HG02973 (cell line): ENCODE data around the gene REN.

Experiments used
- ATAC-seq: cut with Tn5 transposase; IDR thresholded peaks from one replicate; pipeline ENCODE4 v1.9.1; 2021; ENCODE audit warnings: moderate library complexity; ENCODE audit not compliant: unreplicated experiment

The REN gene

GRCh38 chr1:204134103-204134502 is 32.0 kb downstream of the REN start:
- ATAC-seq, result no peak

DNA sequence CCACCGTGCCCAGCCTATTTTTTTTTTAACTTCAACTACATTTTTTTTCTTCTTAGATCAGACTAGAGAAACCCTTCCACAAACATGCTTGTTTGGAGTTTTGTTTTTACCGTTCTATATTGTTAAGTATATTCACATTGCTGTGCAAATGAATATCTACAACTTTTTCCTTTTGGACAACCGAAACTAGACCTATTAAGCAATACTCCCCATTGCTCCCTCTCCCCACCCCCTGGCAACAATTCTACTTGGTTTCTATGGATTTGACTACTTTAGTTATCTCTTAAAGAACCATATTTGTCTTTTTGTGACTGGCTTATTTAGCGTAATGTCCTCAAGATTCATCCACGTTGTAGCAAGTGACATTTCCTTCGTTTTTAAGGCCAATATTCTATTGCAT is 33.4 kb downstream of the REN start:
- no peak for ATAC-seq

DNA sequence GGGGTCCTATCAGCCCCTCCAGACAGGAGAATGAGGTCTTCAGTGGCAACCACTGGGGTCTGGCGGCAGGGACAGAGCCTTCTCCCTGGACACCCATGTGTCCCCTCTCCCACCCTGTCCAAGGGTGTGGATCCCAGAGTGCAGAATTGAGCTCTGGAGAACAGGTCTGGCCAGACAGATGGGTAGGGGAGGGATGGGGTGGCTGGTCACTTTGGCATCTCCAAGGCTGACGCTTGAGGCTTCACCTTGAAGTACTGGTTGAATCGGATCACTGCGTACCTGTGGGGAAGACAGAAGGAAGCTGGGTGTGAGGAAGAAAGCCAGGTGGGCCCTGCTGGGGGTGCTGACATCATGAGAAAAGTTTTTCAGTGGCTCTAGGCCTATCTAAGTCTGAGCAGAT is 34.2 kb downstream of the REN start:
- ATAC-seq, result no peak

- ATAC-seq, result no peak
Measured at GRCh38 chr1:204130981-204131892, 34.9 kb downstream of the REN start.

GRCh38 chr1:204130178-204130577 is 36.0 kb downstream of the REN start:
- no peak for ATAC-seq

- no peak for ATAC-seq
Measured at GRCh38 chr1:204128964-204129896, 36.9 kb downstream of the REN start.

DNA sequence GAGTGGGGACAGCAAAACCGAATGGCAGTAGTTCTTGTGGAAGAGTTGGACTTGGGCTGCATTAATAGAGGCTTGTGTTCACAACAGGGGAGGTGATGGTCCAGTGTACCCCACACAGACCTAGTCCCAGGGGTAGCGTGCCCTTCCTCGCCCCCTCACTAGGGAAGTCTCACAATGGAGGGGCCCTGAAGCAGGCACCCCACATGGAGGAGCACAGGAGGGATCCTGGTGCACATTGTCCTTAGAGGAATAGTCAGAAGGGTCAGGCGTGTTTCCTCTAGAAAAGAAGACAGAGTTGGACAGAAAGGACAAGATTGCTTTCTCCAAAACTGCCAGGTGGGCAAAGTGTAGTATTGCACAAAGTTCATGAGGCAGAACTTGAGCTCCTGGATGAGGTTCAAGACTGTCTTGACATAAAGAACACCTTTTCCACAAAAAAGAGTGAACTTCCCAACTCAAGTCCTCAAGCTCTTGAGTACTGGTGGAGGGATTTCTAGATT is 37.6 kb downstream of the REN start:
- ATAC-seq, result no peak

DNA sequence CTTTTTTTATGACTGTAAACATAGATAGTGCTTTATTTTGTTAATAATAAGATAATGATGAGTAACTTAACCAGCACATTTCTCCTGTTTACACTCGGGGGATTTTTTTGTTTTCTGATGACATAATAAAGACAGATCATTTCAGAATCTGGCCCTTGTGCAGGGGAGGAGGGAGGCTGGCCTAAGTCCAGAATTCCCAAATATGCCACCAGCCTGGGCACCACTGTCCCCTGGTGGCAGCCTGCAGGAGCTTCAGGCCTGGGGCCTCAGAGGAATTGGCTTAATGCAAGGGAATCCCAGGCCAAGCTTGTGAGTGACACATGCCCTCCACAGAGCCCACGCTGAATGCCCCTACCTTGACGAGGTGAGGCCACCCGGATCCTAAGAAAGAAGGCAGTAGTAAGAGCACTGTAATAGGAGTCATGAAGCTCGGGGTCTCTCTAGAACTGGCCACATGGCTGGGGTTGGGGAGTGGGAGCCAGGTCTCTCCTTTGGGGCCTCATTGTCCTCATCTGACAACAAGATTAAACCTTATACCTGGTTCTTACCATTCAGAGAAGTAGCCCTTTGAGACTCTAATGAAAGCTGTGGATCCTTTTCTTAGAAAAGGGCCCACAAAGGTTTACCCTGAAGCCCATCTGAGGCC is 38.4 kb downstream of the REN start:
- no peak for ATAC-seq

- ATAC-seq, result no peak
Measured at GRCh38 chr1:204126956-204127355, 39.2 kb downstream of the REN start.

DNA sequence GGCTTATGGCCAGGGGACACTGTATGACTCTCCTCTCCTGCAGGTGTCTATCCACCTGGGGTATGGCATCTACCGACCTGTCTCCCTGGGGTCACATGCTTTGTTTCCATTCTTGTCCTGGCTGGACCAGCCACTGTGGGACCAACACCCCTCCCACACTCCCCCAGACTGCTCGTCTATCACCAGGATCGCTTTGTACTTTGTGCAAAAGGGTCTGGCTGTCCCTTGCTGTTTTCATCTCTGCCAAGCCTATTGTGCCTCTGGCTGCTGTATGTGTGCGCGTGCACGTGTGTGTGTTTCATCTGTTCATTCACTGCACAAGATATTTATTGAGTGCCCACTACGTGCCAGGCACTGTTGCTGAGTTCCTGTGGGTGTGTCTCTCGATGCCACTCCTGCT is 39.8 kb downstream of the REN start:
- ATAC-seq, result no peak

DNA sequence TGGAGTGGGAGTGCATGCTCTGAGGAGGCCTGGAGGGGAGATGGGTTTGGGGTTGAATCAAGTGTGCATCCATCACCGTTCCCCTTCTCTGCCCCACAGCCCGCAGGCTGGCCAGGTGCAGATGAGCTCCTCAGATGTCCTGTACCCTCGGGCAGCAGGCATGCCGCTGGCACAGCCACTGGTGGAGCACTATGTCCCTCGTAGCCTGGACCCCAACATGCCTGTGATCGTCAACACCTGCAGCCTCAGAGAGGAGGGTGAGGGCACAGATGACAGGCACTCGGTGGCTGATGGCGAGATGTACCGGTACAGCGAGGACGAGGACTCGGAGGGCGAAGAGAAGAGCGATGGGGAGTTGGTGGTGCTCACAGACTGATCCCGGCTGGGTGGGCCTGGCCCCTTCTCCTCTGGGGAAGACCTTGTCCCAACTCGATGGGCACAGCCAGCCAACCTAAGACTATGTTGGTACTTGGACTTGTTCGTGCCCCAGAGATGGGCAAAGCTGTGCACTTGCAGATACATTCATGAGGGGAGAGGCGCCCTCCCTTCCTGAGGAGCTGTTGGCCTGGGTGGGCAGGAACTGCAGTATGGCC is 40.3 kb downstream of the REN start:
- ATAC-seq, result no peak

DNA sequence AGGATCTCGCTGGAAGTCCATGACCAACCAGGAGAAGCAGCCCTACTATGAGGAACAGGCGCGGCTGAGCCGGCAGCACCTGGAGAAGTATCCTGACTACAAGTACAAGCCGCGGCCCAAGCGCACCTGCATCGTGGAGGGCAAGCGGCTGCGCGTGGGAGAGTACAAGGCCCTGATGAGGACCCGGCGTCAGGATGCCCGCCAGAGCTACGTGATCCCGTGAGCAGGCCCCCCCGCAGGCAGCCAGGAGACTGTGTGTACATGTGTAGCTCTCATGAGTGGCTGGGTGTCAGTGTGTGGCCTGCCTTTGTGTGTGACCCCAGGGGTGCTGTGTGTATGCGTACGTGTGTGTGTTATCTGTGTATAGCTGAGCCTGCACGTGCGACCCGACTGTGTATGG is 41.5 kb downstream of the REN start:
- ATAC-seq, result no peak

DNA sequence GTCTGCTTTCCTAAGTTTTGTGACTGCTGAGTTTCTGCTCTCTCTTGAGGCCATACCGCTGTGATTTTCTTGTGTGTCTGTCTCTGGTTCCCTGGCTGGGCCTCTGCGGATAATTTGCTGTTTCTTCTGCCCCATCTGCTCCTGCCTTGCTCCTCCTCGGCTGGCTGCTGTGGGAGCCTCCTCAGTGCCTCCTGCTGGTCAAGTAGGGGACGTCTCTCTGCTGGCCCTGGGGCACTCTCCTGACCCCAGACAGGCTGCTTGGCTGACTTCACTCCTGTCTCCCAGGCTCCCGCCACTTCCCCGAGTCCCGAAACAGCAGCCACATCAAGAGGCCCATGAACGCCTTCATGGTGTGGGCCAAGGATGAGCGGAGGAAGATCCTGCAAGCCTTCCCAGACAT is 42.8 kb downstream of the REN start:
- no peak for ATAC-seq

DNA sequence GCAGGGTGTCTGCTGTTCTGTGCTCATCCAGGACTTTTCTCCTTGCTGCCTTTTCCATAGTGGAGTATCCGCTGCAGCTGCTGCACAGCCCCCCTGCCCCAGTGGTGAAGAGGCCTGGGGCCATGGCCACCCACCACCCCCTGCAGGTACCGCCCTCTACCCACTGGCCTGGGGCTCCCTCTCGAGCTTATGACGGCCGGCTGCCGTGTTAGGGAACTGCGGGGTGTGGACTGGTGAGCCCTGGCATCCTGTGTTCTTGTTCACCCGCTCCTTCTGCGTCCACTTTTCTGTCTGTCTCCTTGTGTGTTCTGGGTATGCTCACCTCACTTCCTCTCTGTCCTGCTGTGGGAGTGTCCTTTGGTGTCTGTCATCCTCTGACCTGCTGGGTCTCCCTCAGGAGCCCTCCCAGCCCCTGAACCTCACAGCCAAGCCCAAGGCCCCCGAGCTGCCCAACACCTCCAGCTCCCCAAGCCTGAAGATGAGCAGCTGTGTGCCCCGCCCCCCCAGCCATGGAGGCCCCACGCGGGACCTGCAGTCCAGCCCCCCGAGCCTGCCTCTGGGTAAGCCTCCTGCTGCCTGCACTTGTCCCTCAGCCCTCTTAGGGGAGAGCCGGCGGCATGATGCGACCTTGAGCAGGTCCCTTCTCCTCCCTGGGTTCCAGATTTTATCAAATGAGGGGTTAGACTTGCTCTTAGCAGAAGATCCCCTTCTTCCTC is 44.1 kb downstream of the REN start:
- no peak for ATAC-seq

DNA sequence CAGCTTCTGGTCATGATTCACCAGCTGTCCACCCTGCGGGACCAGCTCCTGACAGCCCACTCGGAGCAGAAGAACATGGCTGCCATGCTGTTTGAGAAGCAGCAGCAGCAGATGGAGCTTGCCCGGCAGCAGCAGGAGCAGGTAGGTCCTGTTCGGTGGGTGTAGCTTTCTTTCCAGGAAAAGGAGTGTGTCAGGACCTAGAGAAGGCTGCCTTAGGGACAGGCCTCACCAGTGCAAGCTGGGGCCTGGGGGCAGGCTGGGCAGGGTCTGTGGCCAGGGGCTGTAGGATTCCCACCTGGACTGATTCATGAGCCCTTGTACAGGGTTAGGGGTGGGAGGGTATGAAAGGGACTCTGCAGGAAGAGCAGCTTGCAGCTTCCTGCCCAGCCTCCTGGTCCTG is 49.6 kb downstream of the REN start:
- ATAC-seq, result no peak

- ATAC-seq, result no peak
Measured at GRCh38 chr1:204115116-204115515, 51.0 kb downstream of the REN start.

DNA sequence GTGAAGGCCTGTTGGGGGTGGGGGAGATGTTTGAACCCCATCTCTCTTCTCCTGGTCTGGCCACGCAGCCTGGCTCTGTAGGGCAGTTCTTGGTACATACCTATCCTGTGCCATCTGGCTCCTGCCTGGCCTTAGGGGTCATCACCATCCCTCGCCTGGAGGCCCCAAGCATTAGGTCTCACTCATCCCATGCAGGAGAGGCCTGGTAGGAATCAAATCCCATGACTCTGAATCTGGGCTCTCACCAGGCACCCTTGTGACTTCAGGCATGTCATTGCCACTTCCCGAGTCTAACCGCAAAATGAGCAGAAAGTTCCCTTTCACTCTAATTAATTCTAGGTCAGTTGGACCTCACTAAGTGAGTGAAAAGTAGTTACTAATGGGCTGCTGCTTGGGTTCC is 51.5 kb downstream of the REN start:
- ATAC-seq, result no peak

GRCh38 chr1:204113896-204114295 is 52.2 kb downstream of the REN start:
- ATAC-seq, result no peak

GRCh38 chr1:204112876-204113730 is 53.0 kb downstream of the REN start:
- ATAC-seq, result no peak
